Liver (tissue), 3 donors: ENCODE data around the gene ROR1.

Experiments
- TAF1 ChIP-seq: conservative IDR thresholded peaks from 2 replicates; pipeline ENCODE4 v1.6.1; 2016; ENCODE audit warnings: antibody characterized with exemption, mild to moderate bottlenecking
- TF ChIP-seq, protein P1 (sequence below): fragments of 150-350 bp; IDR thresholded peaks from 2 replicates; pipeline ENCODE4 v1.5.1; 2017; ENCODE audit warnings: improper control_type of control experiment, low read depth, low read length; ENCODE audit not compliant: missing input control
- donor health status: healthy.
- donor health status: healthy.

- TF ChIP-seq TAF1 = no peak
- TF ChIP-seq, protein P1, sequence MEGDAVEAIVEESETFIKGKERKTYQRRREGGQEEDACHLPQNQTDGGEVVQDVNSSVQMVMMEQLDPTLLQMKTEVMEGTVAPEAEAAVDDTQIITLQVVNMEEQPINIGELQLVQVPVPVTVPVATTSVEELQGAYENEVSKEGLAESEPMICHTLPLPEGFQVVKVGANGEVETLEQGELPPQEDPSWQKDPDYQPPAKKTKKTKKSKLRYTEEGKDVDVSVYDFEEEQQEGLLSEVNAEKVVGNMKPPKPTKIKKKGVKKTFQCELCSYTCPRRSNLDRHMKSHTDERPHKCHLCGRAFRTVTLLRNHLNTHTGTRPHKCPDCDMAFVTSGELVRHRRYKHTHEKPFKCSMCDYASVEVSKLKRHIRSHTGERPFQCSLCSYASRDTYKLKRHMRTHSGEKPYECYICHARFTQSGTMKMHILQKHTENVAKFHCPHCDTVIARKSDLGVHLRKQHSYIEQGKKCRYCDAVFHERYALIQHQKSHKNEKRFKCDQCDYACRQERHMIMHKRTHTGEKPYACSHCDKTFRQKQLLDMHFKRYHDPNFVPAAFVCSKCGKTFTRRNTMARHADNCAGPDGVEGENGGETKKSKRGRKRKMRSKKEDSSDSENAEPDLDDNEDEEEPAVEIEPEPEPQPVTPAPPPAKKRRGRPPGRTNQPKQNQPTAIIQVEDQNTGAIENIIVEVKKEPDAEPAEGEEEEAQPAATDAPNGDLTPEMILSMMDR = no peak
Measured at GRCh38 chr1:64061430-64062104, 287.8 kb downstream of the ROR1 start.
